GM12878 (cell line): ENCODE measurements around the gene ATP2B1. TPM values are rescaled to one million over a fixed set of nuclear protein-coding genes. Genes with fewer than 3 reads are reported as not detected.

Experiments
- GATAD2B ChIP-seq: fragments of 450-650 bp; conservative IDR thresholded peaks from 2 replicates; pipeline ENCODE4 v1.6.1; 2017; ENCODE audit warnings: low read depth, mild to moderate bottlenecking, moderate library complexity
- MEF2B ChIP-seq: fragments of 450-650 bp; IDR thresholded peaks from 2 replicates; pipeline ENCODE4 v1.6.1; 2018; ENCODE audit warnings: mild to moderate bottlenecking, moderate library complexity; ENCODE audit not compliant: partially characterized antibody, poor library complexity, severe bottlenecking
- MTA2 ChIP-seq: fragments of 450-650 bp; IDR thresholded peaks from 2 replicates; pipeline ENCODE4 v1.6.1; 2016; ENCODE audit warnings: low read depth, mild to moderate bottlenecking, moderate library complexity
- SPI1 ChIP-seq: IDR thresholded peaks from 2 replicates; pipeline ENCODE4 v1.6.1; 2011; ENCODE audit warnings: low read depth, mild to moderate bottlenecking, low read length, moderate library complexity, borderline replicate concordance; ENCODE audit not compliant: insufficient read depth
- SREBF1 ChIP-seq: IDR thresholded peaks from 2 replicates; pipeline ENCODE4 v1.6.1; 2012; ENCODE audit warnings: mild to moderate bottlenecking, low read length
- SREBF2 ChIP-seq: IDR thresholded peaks from 2 replicates; pipeline ENCODE4 v1.6.1; 2012; ENCODE audit warnings: mild to moderate bottlenecking, low read length
- SRF ChIP-seq, 2 experiments: IDR thresholded peaks; 2 replicates each; pipeline ENCODE4 v1.6.1; 2011; ENCODE audit warnings: low read depth in 2 of 2, low read length in 2 of 2, mild to moderate bottlenecking in 1 of 2, moderate library complexity in 1 of 2
- ZNF622 ChIP-seq: fragments of 450-650 bp; IDR thresholded peaks from 2 replicates; pipeline ENCODE4 v1.6.1; 2017; ENCODE audit warnings: mild to moderate bottlenecking, inconsistent platforms
- polyA plus RNA-seq, 11 experiments: library from polyadenylated mRNA; depleted of rRNA in 4 of 11; unstranded in 6 of 11; stranded (reverse) in 5 of 11; fragments of >200 nt; fragmentation: Nextera tagmentation in 4 of 11; fragmentation: Illumina TruSeq in 1 of 11; extraction: Ambion mirVana in 4 of 11; extraction: Trizol in 1 of 11; gene quantifications; 1 replicate in 1 of 11; 2 replicates in 10 of 11; pipeline versions ENCODE4 v1.2.1 to v1.2.3, GENCODE V29; 2011 to 2016; ENCODE audit warnings: inconsistent platforms in 2 of 11, missing spikeins in 2 of 11, low read depth in 1 of 11
- total RNA-seq, 4 experiments: library from RNA; depleted of rRNA in 3 of 4; stranded (reverse); fragments of >200 nt in 3 of 4; fragmentation: Illumina TruSeq in 1 of 4; extraction: Trizol in 1 of 4; gene quantifications; 2 replicates each; pipeline versions ENCODE4 v1.2.1 to v1.2.3, GENCODE V29; 2013 to 2021
- TF ChIP-seq, protein P1 (sequence below): fragments of 450-650 bp; IDR thresholded peaks from 2 replicates; pipeline ENCODE4 v1.6.1; 2017; ENCODE audit warnings: mild to moderate bottlenecking, low read depth, inconsistent platforms; ENCODE audit not compliant: poor library complexity, severe bottlenecking
- TF ChIP-seq, protein P2 (sequence below): fragments of 450-650 bp; IDR thresholded peaks from 2 replicates; pipeline ENCODE4 v1.6.1; 2017; ENCODE audit warnings: borderline replicate concordance
- TF ChIP-seq, protein P3 (sequence below): IDR thresholded peaks from 2 replicates; pipeline ENCODE4 v1.6.1; 2011; ENCODE audit warnings: low read depth, low read length, improper control_type of control experiment, borderline replicate concordance
- TF ChIP-seq, protein P4 (sequence below): fragments of 450-650 bp; IDR thresholded peaks from 2 replicates; pipeline ENCODE4 v1.6.1; 2017; ENCODE audit warnings: mild to moderate bottlenecking

Gene ATP2B1
- total and polyA plus RNA-seq, 10 of the 15 experiments (the other 5 are each of a cell fraction or from before 2014, with no cell fraction given) = 15.9 to 67.8 (median 48.5) TPM

DNA sequence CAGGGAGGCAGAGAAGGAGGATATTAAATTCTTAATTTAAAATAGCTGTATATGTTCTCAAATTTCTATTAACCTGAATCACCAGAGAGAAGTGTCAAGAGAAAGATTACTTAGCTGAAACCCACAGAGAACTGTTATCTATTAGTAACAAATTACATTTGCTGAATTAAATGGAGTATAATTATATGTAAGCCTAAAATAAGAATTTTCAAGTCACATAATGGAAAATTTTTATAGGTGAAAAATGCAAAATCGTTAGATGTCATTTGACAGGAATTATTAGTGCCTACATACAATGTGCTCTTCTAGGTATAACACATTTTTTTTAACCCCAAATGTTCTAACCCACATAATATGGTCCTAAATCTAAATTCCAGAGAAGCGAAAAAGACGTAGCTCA, 4.1 kb upstream of the ATP2B1 start (continued):
- TF ChIP-seq, protein P1, sequence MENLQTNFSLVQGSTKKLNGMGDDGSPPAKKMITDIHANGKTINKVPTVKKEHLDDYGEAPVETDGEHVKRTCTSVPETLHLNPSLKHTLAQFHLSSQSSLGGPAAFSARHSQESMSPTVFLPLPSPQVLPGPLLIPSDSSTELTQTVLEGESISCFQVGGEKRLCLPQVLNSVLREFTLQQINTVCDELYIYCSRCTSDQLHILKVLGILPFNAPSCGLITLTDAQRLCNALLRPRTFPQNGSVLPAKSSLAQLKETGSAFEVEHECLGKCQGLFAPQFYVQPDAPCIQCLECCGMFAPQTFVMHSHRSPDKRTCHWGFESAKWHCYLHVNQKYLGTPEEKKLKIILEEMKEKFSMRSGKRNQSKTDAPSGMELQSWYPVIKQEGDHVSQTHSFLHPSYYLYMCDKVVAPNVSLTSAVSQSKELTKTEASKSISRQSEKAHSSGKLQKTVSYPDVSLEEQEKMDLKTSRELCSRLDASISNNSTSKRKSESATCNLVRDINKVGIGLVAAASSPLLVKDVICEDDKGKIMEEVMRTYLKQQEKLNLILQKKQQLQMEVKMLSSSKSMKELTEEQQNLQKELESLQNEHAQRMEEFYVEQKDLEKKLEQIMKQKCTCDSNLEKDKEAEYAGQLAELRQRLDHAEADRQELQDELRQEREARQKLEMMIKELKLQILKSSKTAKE = no peak
- TF ChIP-seq SREBF2 = no peak
- TF ChIP-seq SPI1 = no peak
- TF ChIP-seq, protein P2, sequence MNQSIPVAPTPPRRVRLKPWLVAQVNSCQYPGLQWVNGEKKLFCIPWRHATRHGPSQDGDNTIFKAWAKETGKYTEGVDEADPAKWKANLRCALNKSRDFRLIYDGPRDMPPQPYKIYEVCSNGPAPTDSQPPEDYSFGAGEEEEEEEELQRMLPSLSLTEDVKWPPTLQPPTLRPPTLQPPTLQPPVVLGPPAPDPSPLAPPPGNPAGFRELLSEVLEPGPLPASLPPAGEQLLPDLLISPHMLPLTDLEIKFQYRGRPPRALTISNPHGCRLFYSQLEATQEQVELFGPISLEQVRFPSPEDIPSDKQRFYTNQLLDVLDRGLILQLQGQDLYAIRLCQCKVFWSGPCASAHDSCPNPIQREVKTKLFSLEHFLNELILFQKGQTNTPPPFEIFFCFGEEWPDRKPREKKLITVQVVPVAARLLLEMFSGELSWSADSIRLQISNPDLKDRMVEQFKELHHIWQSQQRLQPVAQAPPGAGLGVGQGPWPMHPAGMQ = no peak
- no peak for TF ChIP-seq SRF (IDR thresholded peaks at IDR 0.05; ENCODE audit: low read depth in 2 of 2, low read length in 2 of 2)
- TF ChIP-seq, protein P3, sequence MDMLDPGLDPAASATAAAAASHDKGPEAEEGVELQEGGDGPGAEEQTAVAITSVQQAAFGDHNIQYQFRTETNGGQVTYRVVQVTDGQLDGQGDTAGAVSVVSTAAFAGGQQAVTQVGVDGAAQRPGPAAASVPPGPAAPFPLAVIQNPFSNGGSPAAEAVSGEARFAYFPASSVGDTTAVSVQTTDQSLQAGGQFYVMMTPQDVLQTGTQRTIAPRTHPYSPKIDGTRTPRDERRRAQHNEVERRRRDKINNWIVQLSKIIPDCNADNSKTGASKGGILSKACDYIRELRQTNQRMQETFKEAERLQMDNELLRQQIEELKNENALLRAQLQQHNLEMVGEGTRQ = no peak
- TF ChIP-seq MTA2 = no peak
- no peak for TF ChIP-seq GATAD2B
- TF ChIP-seq, protein P4, sequence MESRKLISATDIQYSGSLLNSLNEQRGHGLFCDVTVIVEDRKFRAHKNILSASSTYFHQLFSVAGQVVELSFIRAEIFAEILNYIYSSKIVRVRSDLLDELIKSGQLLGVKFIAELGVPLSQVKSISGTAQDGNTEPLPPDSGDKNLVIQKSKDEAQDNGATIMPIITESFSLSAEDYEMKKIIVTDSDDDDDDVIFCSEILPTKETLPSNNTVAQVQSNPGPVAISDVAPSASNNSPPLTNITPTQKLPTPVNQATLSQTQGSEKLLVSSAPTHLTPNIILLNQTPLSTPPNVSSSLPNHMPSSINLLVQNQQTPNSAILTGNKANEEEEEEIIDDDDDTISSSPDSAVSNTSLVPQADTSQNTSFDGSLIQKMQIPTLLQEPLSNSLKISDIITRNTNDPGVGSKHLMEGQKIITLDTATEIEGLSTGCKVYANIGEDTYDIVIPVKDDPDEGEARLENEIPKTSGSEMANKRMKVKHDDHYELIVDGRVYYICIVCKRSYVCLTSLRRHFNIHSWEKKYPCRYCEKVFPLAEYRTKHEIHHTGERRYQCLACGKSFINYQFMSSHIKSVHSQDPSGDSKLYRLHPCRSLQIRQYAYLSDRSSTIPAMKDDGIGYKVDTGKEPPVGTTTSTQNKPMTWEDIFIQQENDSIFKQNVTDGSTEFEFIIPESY = no peak
- no peak for TF ChIP-seq MEF2B
- no peak for TF ChIP-seq ZNF622
- TF ChIP-seq SREBF1 = no peak
- TF ChIP-seq, all 136 proteins: peak for 0
